ENCODE results near the gene TRAPPC12.

TRAPPC12 gene

GRCh38 chr2:3427272-3427671 is 47.8 kb downstream of the TRAPPC12 start:
- ATAC-seq (ENCODE audit: low read depth), result no peak

GRCh38 chr2:3428577-3428976 is 49.1 kb downstream of the TRAPPC12 start:
- H3K27ac ChIP-seq (ENCODE audit: poor library complexity, severe bottlenecking), result no peak overlapping the region
- no peaks in the 10 kb centered on the region for H3K4me1 ChIP-seq (ENCODE audit: insufficient read depth, poor library complexity, severe bottlenecking)
- ATAC-seq (ENCODE audit: low read depth) (no peak), DNase-seq (ENCODE audit: low spot score) (no peak)
- no peak for TF ChIP-seq CTCF (IDR thresholded peaks at IDR 0.05; ENCODE audit: poor library complexity, severe bottlenecking)
- H3K4me3 ChIP-seq (ENCODE audit: severe bottlenecking), result no peak overlapping the region
- H3K9me3 ChIP-seq (ENCODE audit: severe bottlenecking), result no peaks in the 10 kb centered on the region
- peaks cover 48% of the 10 kb centered on the region for H3K36me3 ChIP-seq (ENCODE audit: low read depth)
- no peaks in the 10 kb centered on the region for H3K27me3 ChIP-seq (ENCODE audit: insufficient read depth, poor library complexity, severe bottlenecking)

More at GRCh38 chr2:3427272-3427671, 47.8 kb downstream of the TRAPPC12 start:
- no peaks in the 10 kb centered on the region for H3K4me1 ChIP-seq (ENCODE audit: insufficient read depth, poor library complexity, severe bottlenecking)
- TF ChIP-seq CTCF (IDR thresholded peaks at IDR 0.05; ENCODE audit: poor library complexity, severe bottlenecking), result no peak
- H3K9me3 ChIP-seq (ENCODE audit: severe bottlenecking), result no peaks in the 10 kb centered on the region
- no peak overlapping the region for H3K4me3 ChIP-seq (ENCODE audit: severe bottlenecking)
- H3K36me3 ChIP-seq (ENCODE audit: low read depth), result peaks cover 50% of the 10 kb centered on the region
- H3K27ac ChIP-seq (ENCODE audit: poor library complexity, severe bottlenecking), result no peak overlapping the region
- DNase-seq (ENCODE audit: low spot score), result no peak
- no peaks in the 10 kb centered on the region for H3K27me3 ChIP-seq (ENCODE audit: insufficient read depth, poor library complexity, severe bottlenecking)

GRCh38 chr2:3429066-3429610 is 49.6 kb downstream of the TRAPPC12 start:
- H3K27ac ChIP-seq (ENCODE audit: poor library complexity, severe bottlenecking), result no peak overlapping the region
- no peak for DNase-seq (ENCODE audit: low spot score)
- ATAC-seq (ENCODE audit: low read depth), result no peak
- no peaks in the 10 kb centered on the region for H3K9me3 ChIP-seq (ENCODE audit: severe bottlenecking)
- no peaks in the 10 kb centered on the region for H3K4me1 ChIP-seq (ENCODE audit: insufficient read depth, poor library complexity, severe bottlenecking)
- H3K27me3 ChIP-seq (ENCODE audit: insufficient read depth, poor library complexity, severe bottlenecking), result no peaks in the 10 kb centered on the region
- H3K4me3 ChIP-seq (ENCODE audit: severe bottlenecking), result no peak overlapping the region
- no peak for TF ChIP-seq CTCF (IDR thresholded peaks at IDR 0.05; ENCODE audit: poor library complexity, severe bottlenecking)
- peaks cover 43% of the 10 kb centered on the region for H3K36me3 ChIP-seq (ENCODE audit: low read depth)

GRCh38 chr2:3430172-3430571 is 50.7 kb downstream of the TRAPPC12 start:
- Histone ChIP-seq H3K9me3 (ENCODE audit: severe bottlenecking) (no peaks in the 10 kb centered on the region), H3K36me3 (ENCODE audit: low read depth) (peaks cover 32% of the 10 kb centered on the region), H3K27me3 (ENCODE audit: insufficient read depth, poor library complexity, severe bottlenecking) (no peaks in the 10 kb centered on the region), H3K4me1 (ENCODE audit: insufficient read depth, poor library complexity, severe bottlenecking) (no peaks in the 10 kb centered on the region), H3K4me3 (ENCODE audit: severe bottlenecking) (no peak overlapping the region), H3K27ac (ENCODE audit: poor library complexity, severe bottlenecking) (no peak overlapping the region)
- DNase-seq (ENCODE audit: low spot score), result no peak
- TF ChIP-seq CTCF (IDR thresholded peaks at IDR 0.05; ENCODE audit: poor library complexity, severe bottlenecking), result no peak
- no peak for ATAC-seq (ENCODE audit: low read depth)

- Histone ChIP-seq H3K4me3 (ENCODE audit: severe bottlenecking) (no peak overlapping the region), H3K9me3 (ENCODE audit: severe bottlenecking) (no peaks in the 10 kb centered on the region), H3K27me3 (ENCODE audit: insufficient read depth, poor library complexity, severe bottlenecking) (no peaks in the 10 kb centered on the region), H3K27ac (ENCODE audit: poor library complexity, severe bottlenecking) (no peak overlapping the region), H3K4me1 (ENCODE audit: insufficient read depth, poor library complexity, severe bottlenecking) (no peaks in the 10 kb centered on the region), H3K36me3 (ENCODE audit: low read depth) (peaks cover 29% of the 10 kb centered on the region)
- no peak for DNase-seq (ENCODE audit: low spot score)
- no peak for TF ChIP-seq CTCF (IDR thresholded peaks at IDR 0.05; ENCODE audit: poor library complexity, severe bottlenecking)
- ATAC-seq (ENCODE audit: low read depth), result no peak
Observed at GRCh38 chr2:3430740-3431490, 51.4 kb downstream of the TRAPPC12 start.
